ENCODE measurements around the gene OBP2A.

- no peak for TF ChIP-seq CTCF (IDR thresholded peaks at IDR 0.05)
- no peak for TF ChIP-seq POLR2A (IDR thresholded peaks at IDR 0.05)
Observed at GRCh38 chr9:135517407-135517822, 28.5 kb upstream of the OBP2A start.
